ENCODE data around the gene POFUT1. TPM values are rescaled to one million over a fixed set of nuclear protein-coding genes. Genes with fewer than 3 reads are reported as not detected.

Gene POFUT1
- total RNA-seq, 1 experiment from 2014 or later, result 51.3 TPM

DNA sequence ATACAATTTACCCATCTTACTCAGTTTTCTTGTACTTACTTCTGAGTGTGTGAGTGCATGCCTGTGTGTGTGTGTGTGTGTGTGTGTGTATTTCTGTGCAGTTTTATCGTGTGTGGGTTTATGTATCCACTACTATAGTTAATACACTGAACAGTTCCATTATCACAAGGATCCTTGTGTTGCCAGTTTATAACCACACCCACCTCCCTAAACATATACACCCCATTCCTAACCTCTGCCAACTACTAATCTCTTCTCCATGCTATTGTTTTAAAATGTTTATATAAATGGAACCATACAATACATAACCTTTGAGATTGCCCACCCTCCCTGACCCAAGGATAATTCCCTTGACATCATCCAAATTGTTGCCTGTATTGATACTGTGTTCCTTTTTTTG lies 18.7 kb downstream of the POFUT1 start:
- ChIA-PET POLR2A (ENCODE audit: unreplicated experiment) (no interaction called here), CTCF (no interaction called here)
- intact Hi-C loops (cut with micrococcal nuclease; ENCODE audit: unreplicated experiment), result no loop called here
- Histone ChIP-seq H3K9me3 (ENCODE audit: insufficient read depth, low read depth) (no peaks in the 10 kb centered on the region), H3K4me3 (no peak overlapping the region), H3F3A (ENCODE audit: insufficient read depth, low read depth) (no peaks in the 10 kb centered on the region), H3K9me2 (ENCODE audit: insufficient read depth) (no peaks in the 10 kb centered on the region), H3K27me3 (ENCODE audit: insufficient read depth, low read depth) (no peaks in the 10 kb centered on the region), H3K4me2 (no peak overlapping the region), H3K27ac (no peak overlapping the region), H3K36me3 (ENCODE audit: low read depth) (peaks cover 6% of the 10 kb centered on the region), H2AFZ (no peak overlapping the region), H3K4me1 (replicated peaks; ENCODE audit: insufficient read depth) (no peaks in the 10 kb centered on the region), H4K20me1 (ENCODE audit: insufficient read depth) (no peaks in the 10 kb centered on the region), H3K79me2 (ENCODE audit: low read depth) (no peaks in the 10 kb centered on the region)
- no peak for TF ChIP-seq EZH2 (IDR thresholded peaks at IDR 0.05; ENCODE audit: low read depth)
- TF ChIP-seq, protein P1, sequence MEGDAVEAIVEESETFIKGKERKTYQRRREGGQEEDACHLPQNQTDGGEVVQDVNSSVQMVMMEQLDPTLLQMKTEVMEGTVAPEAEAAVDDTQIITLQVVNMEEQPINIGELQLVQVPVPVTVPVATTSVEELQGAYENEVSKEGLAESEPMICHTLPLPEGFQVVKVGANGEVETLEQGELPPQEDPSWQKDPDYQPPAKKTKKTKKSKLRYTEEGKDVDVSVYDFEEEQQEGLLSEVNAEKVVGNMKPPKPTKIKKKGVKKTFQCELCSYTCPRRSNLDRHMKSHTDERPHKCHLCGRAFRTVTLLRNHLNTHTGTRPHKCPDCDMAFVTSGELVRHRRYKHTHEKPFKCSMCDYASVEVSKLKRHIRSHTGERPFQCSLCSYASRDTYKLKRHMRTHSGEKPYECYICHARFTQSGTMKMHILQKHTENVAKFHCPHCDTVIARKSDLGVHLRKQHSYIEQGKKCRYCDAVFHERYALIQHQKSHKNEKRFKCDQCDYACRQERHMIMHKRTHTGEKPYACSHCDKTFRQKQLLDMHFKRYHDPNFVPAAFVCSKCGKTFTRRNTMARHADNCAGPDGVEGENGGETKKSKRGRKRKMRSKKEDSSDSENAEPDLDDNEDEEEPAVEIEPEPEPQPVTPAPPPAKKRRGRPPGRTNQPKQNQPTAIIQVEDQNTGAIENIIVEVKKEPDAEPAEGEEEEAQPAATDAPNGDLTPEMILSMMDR (conservative IDR thresholded peaks at IDR 0.05), result no peak
- DNase-seq, result no peak
- BruUV-seq (replicated peaks), result no TSS peak

DNA sequence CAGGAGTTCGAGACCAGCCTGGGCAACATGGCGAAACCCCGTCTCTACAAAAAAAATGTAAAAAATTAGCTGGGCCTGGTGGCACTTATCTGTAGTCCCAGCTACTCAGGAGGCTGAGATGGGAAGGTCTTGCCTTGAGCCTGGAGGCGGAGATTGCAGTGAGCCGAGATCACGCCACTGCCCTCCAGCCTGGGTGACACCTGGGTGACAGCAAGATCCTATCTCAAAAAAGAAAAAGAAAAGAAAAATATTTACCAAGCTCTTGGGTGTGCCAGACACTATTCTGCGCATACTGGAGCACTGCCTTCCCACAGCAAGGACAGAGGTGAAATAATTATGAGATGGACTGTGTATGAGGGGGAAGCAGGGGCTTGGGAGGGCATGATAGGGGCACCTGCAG lies 19.6 kb downstream of the POFUT1 start:
- H3K4me3 ChIP-seq, result no peak overlapping the region
- ChIA-PET POLR2A (ENCODE audit: unreplicated experiment) (interaction anchor here (0.6 kb wide), 1 partner anchor 13 kb away, joined by 7 read pairs; no protein-coding TSS in a partner anchor), CTCF (no interaction called here)
- H3K9me2 ChIP-seq (ENCODE audit: insufficient read depth), result no peaks in the 10 kb centered on the region
- peaks cover 3% of the 10 kb centered on the region for H3K36me3 ChIP-seq (ENCODE audit: low read depth)
- no TSS peak for BruUV-seq (replicated peaks)
- TF ChIP-seq EZH2 (IDR thresholded peaks at IDR 0.05; ENCODE audit: low read depth), result no peak
- no peaks in the 10 kb centered on the region for H4K20me1 ChIP-seq (ENCODE audit: insufficient read depth)
- no peaks in the 10 kb centered on the region for H3K9me3 ChIP-seq (ENCODE audit: insufficient read depth, low read depth)
- H3K4me1 ChIP-seq (replicated peaks; ENCODE audit: insufficient read depth), result no peaks in the 10 kb centered on the region
- intact Hi-C loops (cut with micrococcal nuclease; ENCODE audit: unreplicated experiment), result no loop called here
- H2AFZ ChIP-seq, result no peak overlapping the region
- H3K4me2 ChIP-seq, result no peak overlapping the region
- no peaks in the 10 kb centered on the region for H3F3A ChIP-seq (ENCODE audit: insufficient read depth, low read depth)
- no peaks in the 10 kb centered on the region for H3K27me3 ChIP-seq (ENCODE audit: insufficient read depth, low read depth)
- no peaks in the 10 kb centered on the region for H3K79me2 ChIP-seq (ENCODE audit: low read depth)
- H3K27ac ChIP-seq, result no peak overlapping the region
- no peak for DNase-seq

DNA sequence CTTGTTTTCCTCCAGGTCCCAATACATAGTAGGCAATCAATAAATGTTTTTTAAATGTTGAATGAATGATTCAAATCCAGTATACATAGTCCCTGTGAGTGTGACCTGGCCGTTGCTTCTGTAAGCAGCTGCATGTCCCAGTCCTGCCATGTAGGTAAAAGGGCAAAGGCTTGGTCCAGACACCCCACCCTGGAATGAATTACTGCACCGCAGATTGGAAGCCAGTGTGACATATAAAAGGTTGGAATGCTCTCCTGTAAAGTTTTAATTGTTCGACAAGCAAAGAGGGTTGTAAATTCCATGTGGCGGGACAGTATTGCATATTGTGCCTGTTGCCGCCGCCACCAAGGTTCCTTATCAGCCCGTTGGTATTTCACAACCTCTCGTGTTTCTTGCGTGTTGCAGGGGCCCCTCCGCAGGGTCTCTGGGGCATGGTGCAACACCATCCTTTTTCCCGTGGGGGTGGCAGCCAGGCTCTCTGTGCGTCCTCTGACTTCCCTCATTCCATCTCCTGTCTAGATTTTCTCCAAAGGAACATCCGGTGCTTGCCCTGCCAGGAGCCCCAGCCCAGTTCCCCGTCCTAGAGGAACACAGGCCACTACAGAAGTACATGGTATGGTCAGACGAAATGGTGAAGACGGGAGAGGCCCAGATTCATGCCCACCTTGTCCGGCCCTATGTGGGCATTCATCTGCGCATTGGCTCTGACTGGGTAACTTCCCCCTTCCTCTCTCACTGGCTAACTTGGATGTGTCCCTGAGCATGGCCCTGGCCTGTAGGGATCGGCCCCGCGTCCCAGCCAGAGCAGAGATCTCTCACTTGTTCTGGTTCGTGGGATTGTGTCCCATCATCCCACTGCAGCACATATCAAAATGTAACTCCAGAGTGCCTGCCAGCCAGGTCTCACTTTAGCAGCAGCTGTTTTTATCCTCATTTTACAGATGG lies 20.3 kb downstream of the POFUT1 start:
- Histone ChIP-seq H3K27me3 (ENCODE audit: insufficient read depth, low read depth) (no peaks in the 10 kb centered on the region), H3K27ac (no peak overlapping the region), H3K9me2 (ENCODE audit: insufficient read depth) (no peaks in the 10 kb centered on the region), H3K4me1 (replicated peaks; ENCODE audit: insufficient read depth) (no peaks in the 10 kb centered on the region), H4K20me1 (ENCODE audit: insufficient read depth) (no peaks in the 10 kb centered on the region), H3K4me2 (no peak overlapping the region), H3K79me2 (ENCODE audit: low read depth) (no peaks in the 10 kb centered on the region), H3K9me3 (ENCODE audit: insufficient read depth, low read depth) (no peaks in the 10 kb centered on the region), H2AFZ (no peak overlapping the region), H3K4me3 (no peak overlapping the region), H3F3A (ENCODE audit: insufficient read depth, low read depth) (no peaks in the 10 kb centered on the region), H3K36me3 (ENCODE audit: low read depth) (no peaks in the 10 kb centered on the region)
- BruUV-seq (replicated peaks), result no TSS peak
- CTCF ChIA-PET, result no interaction called here
- intact Hi-C loops (cut with micrococcal nuclease; ENCODE audit: unreplicated experiment), result no loop called here
- DNase-seq, result no peak
- TF ChIP-seq, protein P1 (conservative IDR thresholded peaks at IDR 0.05), result no peak
- no peak for TF ChIP-seq EZH2 (IDR thresholded peaks at IDR 0.05; ENCODE audit: low read depth)
- POLR2A ChIA-PET (ENCODE audit: unreplicated experiment), result interaction anchor here (0.5 kb wide), 1 partner anchor 15 kb away, joined by 18 read pairs; no protein-coding TSS in a partner anchor

Measured in PC-9 (cell line).